GM12878 (cell line): ENCODE data around the gene PLEKHA7. TPM values are rescaled to one million over a fixed set of nuclear protein-coding genes. Genes with fewer than 3 reads are reported as not detected.

Source experiments
- ASH2L ChIP-seq: fragments of 300-600, 200-600 bp; sonication (generic); IDR thresholded peaks from 2 replicates; pipeline ENCODE4 v1.6.1; 2017; ENCODE audit warnings: low read depth, mild to moderate bottlenecking, borderline replicate concordance
- BCL11A ChIP-seq: IDR thresholded peaks from 2 replicates; pipeline ENCODE4 v1.6.1; 2011; ENCODE audit warnings: low read depth, low read length
- EGR1 ChIP-seq, 2 experiments: IDR thresholded peaks; 1 replicate in 1 of 2; 2 replicates in 1 of 2; pipeline ENCODE4 v1.6.1; 2011 to 2012; ENCODE audit warnings: low read depth in 2 of 2, low read length in 2 of 2, borderline replicate concordance in 1 of 2, mild to moderate bottlenecking in 1 of 2, moderate library complexity in 1 of 2
- ETV6 ChIP-seq, 2 experiments: fragments of 450-650 bp in 1 of 2; IDR thresholded peaks in 1 of 2; conservative IDR thresholded peaks in 1 of 2; 2 replicates each; pipeline ENCODE4 v1.6.1; 2014; ENCODE audit warnings: antibody characterized with exemption in 1 of 2, borderline replicate concordance in 1 of 2, low read depth in 1 of 2, mild to moderate bottlenecking in 1 of 2, moderate library complexity in 1 of 2
- FOXM1 ChIP-seq: IDR thresholded peaks from 2 replicates; pipeline ENCODE4 v1.6.1; 2012; ENCODE audit warnings: low read depth, mild to moderate bottlenecking, inconsistent platforms, low read length, moderate library complexity
- HCFC1 ChIP-seq: fragments of 150-350 bp; IDR thresholded peaks from 2 replicates; pipeline ENCODE4 v1.6.1; 2014; ENCODE audit warnings: low read length
- HDAC2 ChIP-seq: fragments of 200-600 bp; sonication (generic); IDR thresholded peaks from 2 replicates; pipeline ENCODE4 v1.6.1; 2017
- KLF5 ChIP-seq: fragments of 450-650 bp; IDR thresholded peaks from 2 replicates; pipeline ENCODE4 v1.6.1; 2014; ENCODE audit warnings: mild to moderate bottlenecking; ENCODE audit not compliant: partially characterized antibody
- MEF2B ChIP-seq: fragments of 450-650 bp; IDR thresholded peaks from 2 replicates; pipeline ENCODE4 v1.6.1; 2018; ENCODE audit warnings: mild to moderate bottlenecking, moderate library complexity; ENCODE audit not compliant: partially characterized antibody, poor library complexity, severe bottlenecking
- MXI1 ChIP-seq: fragments of 150-350 bp; IDR thresholded peaks from 2 replicates; pipeline ENCODE4 v1.6.1; 2011; ENCODE audit warnings: low read depth, mild to moderate bottlenecking, inconsistent platforms, low read length, improper control_type of control experiment
- NFYB ChIP-seq: IDR thresholded peaks from 2 replicates; pipeline ENCODE4 v1.6.1; 2011; ENCODE audit warnings: low read depth, mild to moderate bottlenecking, low read length, improper control_type of control experiment, moderate library complexity; ENCODE audit not compliant: insufficient read depth
- POLR2AphosphoS5 ChIP-seq: IDR thresholded peaks from 2 replicates; pipeline ENCODE4 v1.6.1; 2011; ENCODE audit warnings: mild to moderate bottlenecking, low read length, inconsistent platforms
- RAD51 ChIP-seq: fragments of 450-650 bp; IDR thresholded peaks from 2 replicates; pipeline ENCODE4 v1.6.1; 2016; ENCODE audit warnings: moderate library complexity, mild to moderate bottlenecking, inconsistent platforms
- SMC3 ChIP-seq: IDR thresholded peaks from 2 replicates; pipeline ENCODE4 v1.6.1; 2011; ENCODE audit warnings: low read length, improper control_type of control experiment, borderline replicate concordance
- SPI1 ChIP-seq: IDR thresholded peaks from 2 replicates; pipeline ENCODE4 v1.6.1; 2011; ENCODE audit warnings: low read depth, mild to moderate bottlenecking, low read length, moderate library complexity, borderline replicate concordance; ENCODE audit not compliant: insufficient read depth
- SRF ChIP-seq, 2 experiments: IDR thresholded peaks; 2 replicates each; pipeline ENCODE4 v1.6.1; 2011; ENCODE audit warnings: low read depth in 2 of 2, low read length in 2 of 2, mild to moderate bottlenecking in 1 of 2, moderate library complexity in 1 of 2
- STAT3 ChIP-seq: IDR thresholded peaks from 2 replicates; pipeline ENCODE4 v1.6.1; 2011; ENCODE audit warnings: low read depth, low read length, improper control_type of control experiment
- TBL1XR1 ChIP-seq: IDR thresholded peaks from 2 replicates; pipeline ENCODE4 v1.6.1; 2012; ENCODE audit warnings: low read depth, low read length, improper control_type of control experiment
- TCF12 ChIP-seq: IDR thresholded peaks from 2 replicates; pipeline ENCODE4 v1.6.1; 2011; ENCODE audit warnings: low read depth, mild to moderate bottlenecking, low read length
- polyA plus RNA-seq, 11 experiments: library from polyadenylated mRNA; depleted of rRNA in 4 of 11; unstranded in 6 of 11; stranded (reverse) in 5 of 11; fragments of >200 nt; fragmentation: Nextera tagmentation in 4 of 11; fragmentation: Illumina TruSeq in 1 of 11; extraction: Ambion mirVana in 4 of 11; extraction: Trizol in 1 of 11; gene quantifications; 1 replicate in 1 of 11; 2 replicates in 10 of 11; pipeline versions ENCODE4 v1.2.1 to v1.2.3, GENCODE V29; 2011 to 2016; ENCODE audit warnings: inconsistent platforms in 2 of 11, missing spikeins in 2 of 11, low read depth in 1 of 11
- total RNA-seq, 4 experiments: library from RNA; depleted of rRNA in 3 of 4; stranded (reverse); fragments of >200 nt in 3 of 4; fragmentation: Illumina TruSeq in 1 of 4; extraction: Trizol in 1 of 4; gene quantifications; 2 replicates each; pipeline versions ENCODE4 v1.2.1 to v1.2.3, GENCODE V29; 2013 to 2021
- TF ChIP-seq, protein P1 (sequence below): fragments of 450-650 bp; formaldehyde crosslinking; IDR thresholded peaks from 2 replicates; pipeline ENCODE4 v1.4.0; 2022; ENCODE audit warnings: mild to moderate bottlenecking, moderate library complexity
- TF ChIP-seq, protein P2 (sequence below): IDR thresholded peaks from 2 replicates; pipeline ENCODE4 v1.6.1; 2011; ENCODE audit warnings: mild to moderate bottlenecking, low read depth, low read length, moderate library complexity; ENCODE audit not compliant: insufficient replicate concordance
- TF ChIP-seq, protein P3 (sequence below): fragments of 450-650 bp; IDR thresholded peaks from 2 replicates; pipeline ENCODE4 v1.6.1; 2017; ENCODE audit warnings: antibody characterized with exemption, mild to moderate bottlenecking, moderate library complexity
- TF ChIP-seq, protein P4 (sequence below): IDR thresholded peaks from 2 replicates; pipeline ENCODE4 v1.6.1; 2011; ENCODE audit warnings: low read depth, low read length, improper control_type of control experiment, borderline replicate concordance

PLEKHA7 gene
- total and polyA plus RNA-seq, 10 of the 15 experiments (the other 5 are each of a cell fraction or from before 2014, with no cell fraction given) = 0.45 to 5.3 (median 2.1) TPM

DNA sequence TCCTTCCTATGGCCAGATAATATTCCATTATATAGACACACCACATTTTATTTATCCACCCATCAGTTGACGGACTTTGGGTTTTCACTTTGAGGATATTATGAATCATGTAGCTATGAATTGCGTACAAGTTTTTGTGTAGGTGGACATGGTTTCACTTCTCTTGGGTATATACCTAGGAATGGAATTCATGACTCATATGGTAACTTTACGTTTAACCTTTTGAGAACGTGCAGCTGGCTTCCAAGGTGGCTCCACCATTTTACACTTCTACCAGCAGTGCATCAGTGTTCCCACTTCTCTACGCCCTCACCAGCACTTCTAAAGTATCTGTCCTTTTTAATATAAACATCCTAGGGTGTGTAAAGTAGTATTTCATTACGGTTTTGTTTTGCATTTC lies 112.0 kb downstream of the PLEKHA7 start (continued):
- TF ChIP-seq, protein P1, sequence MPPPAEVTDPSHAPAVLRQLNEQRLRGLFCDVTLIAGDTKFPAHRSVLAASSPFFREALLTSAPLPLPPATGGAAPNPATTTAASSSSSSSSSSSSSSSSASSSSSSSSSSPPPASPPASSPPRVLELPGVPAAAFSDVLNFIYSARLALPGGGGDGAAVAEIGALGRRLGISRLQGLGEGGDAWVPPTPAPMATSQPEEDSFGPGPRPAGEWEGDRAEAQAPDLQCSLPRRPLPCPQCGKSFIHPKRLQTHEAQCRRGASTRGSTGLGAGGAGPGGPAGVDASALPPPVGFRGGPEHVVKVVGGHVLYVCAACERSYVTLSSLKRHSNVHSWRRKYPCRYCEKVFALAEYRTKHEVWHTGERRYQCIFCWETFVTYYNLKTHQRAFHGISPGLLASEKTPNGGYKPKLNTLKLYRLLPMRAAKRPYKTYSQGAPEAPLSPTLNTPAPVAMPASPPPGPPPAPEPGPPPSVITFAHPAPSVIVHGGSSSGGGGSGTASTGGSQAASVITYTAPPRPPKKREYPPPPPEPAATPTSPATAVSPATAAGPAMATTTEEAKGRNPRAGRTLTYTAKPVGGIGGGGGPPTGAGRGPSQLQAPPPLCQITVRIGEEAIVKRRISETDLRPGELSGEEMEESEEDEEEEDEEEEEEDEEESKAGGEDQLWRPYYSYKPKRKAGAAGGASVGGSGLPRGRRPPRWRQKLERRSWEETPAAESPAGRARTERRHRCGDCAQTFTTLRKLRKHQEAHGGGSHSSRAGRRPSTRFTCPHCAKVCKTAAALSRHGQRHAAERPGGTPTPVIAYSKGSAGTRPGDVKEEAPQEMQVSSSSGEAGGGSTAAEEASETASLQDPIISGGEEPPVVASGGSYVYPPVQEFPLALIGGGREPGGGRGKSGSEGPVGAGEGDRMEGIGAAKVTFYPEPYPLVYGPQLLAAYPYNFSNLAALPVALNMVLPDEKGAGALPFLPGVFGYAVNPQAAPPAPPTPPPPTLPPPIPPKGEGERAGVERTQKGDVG = no peak
- TF ChIP-seq NFYB = no peak
- TF ChIP-seq SMC3 = no peak
- peak; percentile 99 for TF ChIP-seq TCF12
- no peak for TF ChIP-seq POLR2AphosphoS5
- TF ChIP-seq EGR1 (IDR thresholded peaks at IDR 0.05; ENCODE audit: borderline replicate concordance in 1 of 2, low read depth in 2 of 2, low read length in 2 of 2) = no peak; a peak in 1 of 3 replicates
- TF ChIP-seq RAD51 = peak; percentile 41; the same call in 1 of the 2 replicates
- no peak; the same call in 1 of the 2 replicates for TF ChIP-seq MXI1
- TF ChIP-seq, protein P2, sequence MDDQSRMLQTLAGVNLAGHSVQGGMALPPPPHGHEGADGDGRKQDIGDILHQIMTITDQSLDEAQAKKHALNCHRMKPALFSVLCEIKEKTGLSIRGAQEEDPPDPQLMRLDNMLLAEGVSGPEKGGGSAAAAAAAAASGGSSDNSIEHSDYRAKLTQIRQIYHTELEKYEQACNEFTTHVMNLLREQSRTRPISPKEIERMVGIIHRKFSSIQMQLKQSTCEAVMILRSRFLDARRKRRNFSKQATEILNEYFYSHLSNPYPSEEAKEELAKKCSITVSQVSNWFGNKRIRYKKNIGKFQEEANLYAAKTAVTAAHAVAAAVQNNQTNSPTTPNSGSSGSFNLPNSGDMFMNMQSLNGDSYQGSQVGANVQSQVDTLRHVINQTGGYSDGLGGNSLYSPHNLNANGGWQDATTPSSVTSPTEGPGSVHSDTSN = no peak
- no peak for TF ChIP-seq HDAC2
- TF ChIP-seq, protein P3, sequence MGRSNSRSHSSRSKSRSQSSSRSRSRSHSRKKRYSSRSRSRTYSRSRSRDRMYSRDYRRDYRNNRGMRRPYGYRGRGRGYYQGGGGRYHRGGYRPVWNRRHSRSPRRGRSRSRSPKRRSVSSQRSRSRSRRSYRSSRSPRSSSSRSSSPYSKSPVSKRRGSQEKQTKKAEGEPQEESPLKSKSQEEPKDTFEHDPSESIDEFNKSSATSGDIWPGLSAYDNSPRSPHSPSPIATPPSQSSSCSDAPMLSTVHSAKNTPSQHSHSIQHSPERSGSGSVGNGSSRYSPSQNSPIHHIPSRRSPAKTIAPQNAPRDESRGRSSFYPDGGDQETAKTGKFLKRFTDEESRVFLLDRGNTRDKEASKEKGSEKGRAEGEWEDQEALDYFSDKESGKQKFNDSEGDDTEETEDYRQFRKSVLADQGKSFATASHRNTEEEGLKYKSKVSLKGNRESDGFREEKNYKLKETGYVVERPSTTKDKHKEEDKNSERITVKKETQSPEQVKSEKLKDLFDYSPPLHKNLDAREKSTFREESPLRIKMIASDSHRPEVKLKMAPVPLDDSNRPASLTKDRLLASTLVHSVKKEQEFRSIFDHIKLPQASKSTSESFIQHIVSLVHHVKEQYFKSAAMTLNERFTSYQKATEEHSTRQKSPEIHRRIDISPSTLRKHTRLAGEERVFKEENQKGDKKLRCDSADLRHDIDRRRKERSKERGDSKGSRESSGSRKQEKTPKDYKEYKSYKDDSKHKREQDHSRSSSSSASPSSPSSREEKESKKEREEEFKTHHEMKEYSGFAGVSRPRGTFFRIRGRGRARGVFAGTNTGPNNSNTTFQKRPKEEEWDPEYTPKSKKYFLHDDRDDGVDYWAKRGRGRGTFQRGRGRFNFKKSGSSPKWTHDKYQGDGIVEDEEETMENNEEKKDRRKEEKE = no peak
- TF ChIP-seq KLF5 = peak; percentile 63
- TF ChIP-seq MEF2B = peak; percentile 91
- TF ChIP-seq STAT3 = peak; percentile 76; the same call in 1 of the 2 replicates
- no peak for TF ChIP-seq HCFC1
- peak; percentile 98 for TF ChIP-seq BCL11A
- peak in 1 of 2 experiments; percentile 89; a peak in 2 of 4 replicates for TF ChIP-seq ETV6 (conservative IDR thresholded peaks at IDR 0.05 in 1 of 2, IDR thresholded peaks at IDR 0.05 in 1 of 2; ENCODE audit: borderline replicate concordance in 1 of 2, low read depth in 1 of 2)
- TF ChIP-seq ASH2L = no peak
- peak; percentile 98 for TF ChIP-seq FOXM1
- TF ChIP-seq, protein P4, sequence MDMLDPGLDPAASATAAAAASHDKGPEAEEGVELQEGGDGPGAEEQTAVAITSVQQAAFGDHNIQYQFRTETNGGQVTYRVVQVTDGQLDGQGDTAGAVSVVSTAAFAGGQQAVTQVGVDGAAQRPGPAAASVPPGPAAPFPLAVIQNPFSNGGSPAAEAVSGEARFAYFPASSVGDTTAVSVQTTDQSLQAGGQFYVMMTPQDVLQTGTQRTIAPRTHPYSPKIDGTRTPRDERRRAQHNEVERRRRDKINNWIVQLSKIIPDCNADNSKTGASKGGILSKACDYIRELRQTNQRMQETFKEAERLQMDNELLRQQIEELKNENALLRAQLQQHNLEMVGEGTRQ = no peak
- TF ChIP-seq SPI1 = peak; percentile 96
- TF ChIP-seq TBL1XR1 = peak; percentile 73
- 0 out of 4 replicates have a peak, but pooled peaks of 1 of the 2 experiments have one; percentile 3 for TF ChIP-seq SRF (IDR thresholded peaks at IDR 0.05; ENCODE audit: low read depth in 2 of 2, low read length in 2 of 2)
